K562 (cell line): ENCODE measurements around the gene METTL14. TPM values are rescaled to one million over a fixed set of nuclear protein-coding genes. Genes with fewer than 3 reads are reported as not detected.

ENCODE experiments used
- ATAC-seq: fragments of 200-7000 bp; cut with Tn5 transposase; 3 replicates; pipeline ENCODE4 v1.9.1; 2020; ENCODE audit warnings: moderate library complexity
- BruUV-seq: library from RNA; stranded (reverse); fragments of 400-500 nt; replicated peaks from 2 replicates; lab custom pipeline; 2021; lab: Mats Ljungman, UMichigan
- CTCF ChIA-PET: fragments of 300-600 bp; formaldehyde crosslinking; extraction: SDS; loops from one replicate; lab custom pipeline; 2021; ENCODE audit warnings: low intra/inter-chr PET ratio; lab: Yijun Ruan, JAX
- POLR2A ChIA-PET: fragments of 300-600, 350-650 bp; sonication (Branson Sonifier 250); formaldehyde crosslinking; extraction: SDS; loops from one replicate; lab custom pipeline; 2021; ENCODE audit warnings: antibody characterized with exemption, inconsistent platforms; lab: Yijun Ruan, JAX
- DNase-seq, 4 experiments: peaks; one replicate each; pipeline versions ENCODE4 v3.0.0 to v3.0.0-alpha.2; 2011 to 2018; ENCODE audit warnings: low spot score in 3 of 4, mixed read lengths in 3 of 4; ENCODE audit errors: extremely low read depth in 1 of 4
- FAIRE-seq: peaks from 2 replicates; lab custom pipeline; 2011; peaks lifted over from hg19 to GRCh38; lab: Jason Lieb, UNC
- H2AFZ ChIP-seq: 2 replicates; pipeline ENCODE4 v1.6.0; 2011; ENCODE audit warnings: low read depth, low read length, control low read depth, inconsistent platforms
- H3K27ac ChIP-seq: fragments of 200-600 bp; 3 replicates; pipeline ENCODE4 v1.8.0; 2011; ENCODE audit warnings: low read depth, mild to moderate bottlenecking, control low read depth, inconsistent platforms, low read length, moderate library complexity, mixed read lengths; ENCODE audit errors: extremely low read depth
- H3K27me3 ChIP-seq, 2 experiments: fragments of 300-600 bp in 1 of 2; 2 replicates in 1 of 2; 3 replicates in 1 of 2; pipeline versions ENCODE4 v1.6.0 to v1.8.0; 2011; ENCODE audit warnings: inconsistent platforms in 2 of 2, low read length in 2 of 2, mild to moderate bottlenecking in 1 of 2, mixed read lengths in 1 of 2, moderate library complexity in 1 of 2; ENCODE audit not compliant: control insufficient read depth in 2 of 2, insufficient read depth in 2 of 2
- H3K36me3 ChIP-seq: fragments of 300-600 bp; 3 replicates; pipeline ENCODE4 v1.8.0; 2011; ENCODE audit warnings: mild to moderate bottlenecking, low read length, inconsistent platforms; ENCODE audit not compliant: control insufficient read depth, insufficient read depth
- H3K4me1 ChIP-seq, 2 experiments: fragments of 200-600 bp in 1 of 2; replicated peaks in 1 of 2; 2 replicates in 1 of 2; 3 replicates in 1 of 2; pipeline versions ENCODE4 v1.5.1 to v1.8.0; 2011; ENCODE audit warnings: inconsistent platforms in 2 of 2, low read length in 2 of 2, mild to moderate bottlenecking in 1 of 2, mixed read lengths in 1 of 2, moderate library complexity in 1 of 2; ENCODE audit not compliant: control insufficient read depth in 2 of 2, insufficient read depth in 2 of 2
- H3K4me2 ChIP-seq: 2 replicates; pipeline ENCODE4 v1.6.1; 2011; ENCODE audit warnings: low read length, control low read depth, inconsistent platforms, mixed read lengths; ENCODE audit not compliant: insufficient read depth
- H3K4me3 ChIP-seq: fragments of 200-600 bp; sonication (generic), shearing (Covaris generic); 2 replicates; pipeline ENCODE4 v1.5.1; 2016; ENCODE audit warnings: control low read depth, inconsistent platforms
- H3K79me2 ChIP-seq: fragments of 200-600 bp; 3 replicates; pipeline ENCODE4 v1.8.0; 2011; ENCODE audit warnings: low read length, inconsistent platforms; ENCODE audit not compliant: control insufficient read depth, insufficient read depth
- H3K9ac ChIP-seq, 2 experiments: 2 replicates each; pipeline versions ENCODE4 v1.6.0 to v1.6.1; 2011; ENCODE audit warnings: low read depth in 2 of 2, low read length in 2 of 2, control low read depth in 1 of 2, inconsistent platforms in 1 of 2, mild to moderate bottlenecking in 1 of 2, mixed read lengths in 1 of 2; ENCODE audit not compliant: insufficient read depth in 1 of 2
- H3K9me1 ChIP-seq: one replicate; pipeline ENCODE4 v1.6.0; 2011; ENCODE audit warnings: inconsistent platforms, mild to moderate bottlenecking, low read length, moderate library complexity; ENCODE audit not compliant: control insufficient read depth, insufficient read depth
- H3K9me3 ChIP-seq: replicated peaks from 2 replicates; pipeline ENCODE4 v1.5.1; 2011; ENCODE audit warnings: low read depth, low read length, inconsistent platforms; ENCODE audit not compliant: control insufficient read depth, insufficient read depth
- H4K20me1 ChIP-seq: replicated peaks from 2 replicates; pipeline ENCODE4 v1.6.1; 2011; ENCODE audit warnings: low read length, inconsistent platforms, mixed read lengths; ENCODE audit not compliant: control insufficient read depth, insufficient read depth
- CBX3 ChIP-seq, 2 experiments: IDR thresholded peaks; 1 replicate in 1 of 2; 2 replicates in 1 of 2; pipeline ENCODE4 v1.6.1; 2012; ENCODE audit warnings: inconsistent platforms in 2 of 2, low read length in 2 of 2, borderline replicate concordance in 1 of 2, control low read depth in 1 of 2
- CUX1 ChIP-seq: fragments of 200-800 bp; sonication (Bioruptor generic); IDR thresholded peaks from 2 replicates; pipeline ENCODE4 v1.6.1; 2016; ENCODE audit warnings: missing genetic modification characterization, missing compliant biosample characterization
- ESRRA ChIP-seq: fragments of 450-650 bp; IDR thresholded peaks from 2 replicates; pipeline ENCODE4 v1.6.1; 2014; ENCODE audit warnings: low read depth, mild to moderate bottlenecking, moderate library complexity, borderline replicate concordance
- EWSR1 ChIP-seq: fragments of 450-650 bp; IDR thresholded peaks from 2 replicates; pipeline ENCODE4 v1.6.1; 2018; ENCODE audit warnings: borderline replicate concordance, mild to moderate bottlenecking, low read depth, moderate library complexity; ENCODE audit not compliant: partially characterized antibody
- ILK ChIP-seq: fragments of 450-650 bp; IDR thresholded peaks from 2 replicates; pipeline ENCODE4 v1.6.1; 2016; ENCODE audit warnings: missing genetic modification characterization, low read depth, mild to moderate bottlenecking, missing compliant biosample characterization, moderate library complexity, borderline replicate concordance
- KHSRP ChIP-seq: fragments of 450-650 bp; IDR thresholded peaks from 2 replicates; pipeline ENCODE4 v1.6.1; 2017
- RB1 ChIP-seq: fragments of 450-650 bp; IDR thresholded peaks from 2 replicates; pipeline ENCODE4 v1.6.1; 2017; ENCODE audit warnings: low read depth, mild to moderate bottlenecking
- RUNX1 ChIP-seq: sonication (generic); IDR thresholded peaks from 2 replicates; pipeline ENCODE4 v1.6.1; 2016; ENCODE audit warnings: antibody characterized with exemption, low read depth
- SETDB1 ChIP-seq: IDR thresholded peaks from one replicate; pipeline ENCODE4 v1.6.1; 2012; ENCODE audit warnings: low read length, control low read depth, inconsistent platforms
- SIN3B ChIP-seq: fragments of 450-650 bp; IDR thresholded peaks from 2 replicates; pipeline ENCODE4 v1.6.1; 2017; ENCODE audit warnings: low read depth, mild to moderate bottlenecking, moderate library complexity
- SMAD1 ChIP-seq: fragments of 150-350 bp; IDR thresholded peaks from 2 replicates; pipeline ENCODE4 v1.6.1; 2014; ENCODE audit warnings: low read length, low read depth; ENCODE audit not compliant: partially characterized antibody
- SREBF2 ChIP-seq: sonication (generic); formaldehyde crosslinking; IDR thresholded peaks from 2 replicates; pipeline ENCODE4 v1.4.0; 2020; ENCODE audit warnings: mild to moderate bottlenecking, missing genetic modification reagents
- SRSF7 ChIP-seq: fragments of 200-400 bp; formaldehyde crosslinking; optimal IDR thresholded peaks from 2 replicates; pipeline ENCODE3; 2017; ENCODE audit warnings: mild to moderate bottlenecking, low read depth, low read length
- TAF7 ChIP-seq: fragments of 450-650 bp; IDR thresholded peaks from 2 replicates; pipeline ENCODE4 v1.6.1; 2016; ENCODE audit warnings: missing genetic modification characterization, missing compliant biosample characterization
- TBP ChIP-seq: optimal IDR thresholded peaks from 2 replicates; pipeline ENCODE3; 2011; ENCODE audit warnings: low read depth, low read length, improper control_type of control experiment
- ZEB2 ChIP-seq: fragments of 450-650 bp; IDR thresholded peaks from 2 replicates; pipeline ENCODE4 v1.6.1; 2016
- ZNF124 ChIP-seq: sonication (generic); formaldehyde crosslinking; IDR thresholded peaks from 2 replicates; pipeline ENCODE4 v1.8.1; 2022; ENCODE audit warnings: missing genetic modification reagents
- ZNF133 ChIP-seq: fragments of 250-450 bp; sonication (Bioruptor Pico); IDR thresholded peaks from 2 replicates; pipeline ENCODE4 v1.4.0; 2020; ENCODE audit warnings: mild to moderate bottlenecking
- ZNF212 ChIP-seq: fragments of 450-650 bp; formaldehyde crosslinking; IDR thresholded peaks from 2 replicates; pipeline ENCODE4 v1.4.0; 2020; ENCODE audit warnings: mild to moderate bottlenecking
- ZNF282 ChIP-seq: sonication (generic); formaldehyde crosslinking; IDR thresholded peaks from 2 replicates; pipeline ENCODE4 v1.8.1; 2023; ENCODE audit warnings: missing genetic modification reagents
- WGBS: fragments of 100-300 bp; shearing (Covaris generic); methylation state at CpG from one replicate; pipeline ENCODE4 v1.1.6; 2016; ENCODE audit warnings: low coverage, mixed read lengths; ENCODE audit not compliant: insufficient coverage; ENCODE audit errors: missing lambda C conversion rate; 5-methylcytosine and 5-hydroxymethylcytosine counted together
- in situ Hi-C: fragments of 300-500 bp; cut with MboI; formaldehyde crosslinking; loops from 4 replicates; pipeline ENCODE4 v1.15.0; 2018; ENCODE audit warnings: inconsistent platforms, mixed read lengths
- intact Hi-C: fragments of 100-400 bp; cut with micrococcal nuclease; formaldehyde crosslinking; loops from 2 replicates; pipeline ENCODE4 v1.14.2; 2022
- polyA plus RNA-seq, 8 experiments: library from polyadenylated mRNA; depleted of rRNA in 4 of 8; stranded (reverse) in 5 of 8; unstranded in 3 of 8; fragments of >200 nt; fragmentation: Nextera tagmentation in 2 of 8; fragmentation: Illumina TruSeq in 1 of 8; extraction: Ambion mirVana in 2 of 8; extraction: Trizol in 1 of 8; gene quantifications; 2 replicates each; pipeline versions ENCODE4 v1.2.1 to v1.2.3, GENCODE V29; 2011 to 2014; ENCODE audit warnings: inconsistent platforms in 1 of 8, missing spikeins in 1 of 8
- total RNA-seq, 7 experiments: library from RNA; depleted of rRNA in 6 of 7; stranded (reverse); fragments of >200 nt in 6 of 7; fragmentation: Illumina TruSeq in 2 of 7; extraction: Trizol in 2 of 7; gene quantifications; 2 replicates each; pipeline versions ENCODE4 v1.2.1 to v1.2.3, GENCODE V29; 2011 to 2021; ENCODE audit warnings: low replicate concordance in 1 of 7

The METTL14 gene
- total and polyA plus RNA-seq, 9 of the 15 experiments (the other 6 are each of a cell fraction or from before 2014, with no cell fraction given): 16.7 to 42.4 (median 27.7) TPM

GRCh38 chr4:118680808-118681207 lies 4.4 kb upstream of the METTL14 start:
- FAIRE-seq (no peak), DNase-seq (no peak), ATAC-seq (0 out of 3 replicates have a peak, but pooled peaks have one; percentile 5)
- Histone ChIP-seq H3K4me3 (no peak overlapping the region), H3K4me1 (peaks cover 3 to 4% of the 10 kb centered on the region in 2 experiments; a peak in 3 of 5 replicates), H3K9ac (no peak overlapping the region), H3K36me3 (no peaks in the 10 kb centered on the region), H3K4me2 (no peak overlapping the region), H3K27ac (no peak overlapping the region), H3K27me3 (no peaks in the 10 kb centered on the region), H3K79me2 (peaks cover 6% of the 10 kb centered on the region), H2AFZ (no peak overlapping the region), H4K20me1 (0 out of 2 replicates have a peak, but pooled peaks cover 3% of the 10 kb centered on the region), H3K9me3 (no peaks in the 10 kb centered on the region), H3K9me1 (no peaks in the 10 kb centered on the region)
- intact Hi-C loops: loop anchor here (1.0 to 5.0 kb wide), 3 partner anchors 139 to 399 kb away; no protein-coding TSS in a partner anchor
- POLR2A ChIA-PET: no interaction called here
- in situ Hi-C loops: loop anchor here (25.0 kb wide), 1 partner anchor 394 kb away; no protein-coding TSS in a partner anchor
- WGBS: 50% methylated on average over 1 of the region's 1 CpG
- TF ChIP-seq SIN3B (no peak), SREBF2 (CRISPR knock-in tag) (no peak), ESRRA (no peak), CUX1 (CRISPR knock-in tag) (no peak), SETDB1 (no peak), ILK (tag) (no peak), KHSRP (no peak), TBP (no peak), RUNX1 (no peak), ZNF282 (CRISPR knock-in tag) (no peak), ZNF212 (no peak), SRSF7 (no peak), ZNF133 (CRISPR knock-in tag) (no peak), ZEB2 (no peak), EWSR1 (no peak), TAF7 (tag) (no peak), RB1 (no peak), ZNF124 (no peak), SMAD1 (no peak), CBX3 (IDR thresholded peaks at IDR 0.05; ENCODE audit: borderline replicate concordance in 1 of 2, low read length in 2 of 2) (no peak)
- CTCF ChIA-PET: no interaction called here
- BruUV-seq: no TSS peak
